WTC11 (cell line): ENCODE data around the gene SIRPB2. TPM values are rescaled to one million over a fixed set of nuclear protein-coding genes. Genes with fewer than 3 reads are reported as not detected.

Source experiments
- ATAC-seq: fragments of 200-7000 bp; cut with Tn5 transposase; 2 replicates; pipeline ENCODE4 v1.10.0; 2021; ENCODE audit warnings: mild to moderate bottlenecking, moderate library complexity
- CTCF ChIA-PET: fragments of 300-600 bp; sonication (Branson Sonifier 250); formaldehyde crosslinking; loops from one replicate; lab custom pipeline; 2021; ENCODE audit warnings: antibody characterized with exemption; lab: Charles Lee
- POLR2A ChIA-PET: fragments of 350-600 bp; sonication (Branson Sonifier 250); formaldehyde crosslinking; loops from one replicate; lab custom pipeline; 2021; ENCODE audit warnings: antibody characterized with exemption; lab: Charles Lee
- DNase-seq: peaks from one replicate; pipeline ENCODE4 v3.0.0; 2021; ENCODE audit warnings: low spot score
- H3K27ac Mint-ChIP-seq: 2 replicates; pipeline ENCODE4 v1.8.0; 2021; ENCODE audit warnings: mixed read lengths
- H3K27me3 Mint-ChIP-seq: 2 replicates; pipeline ENCODE4 v1.8.0; 2021; ENCODE audit warnings: low read depth, mild to moderate bottlenecking, moderate library complexity, mixed read lengths
- H3K36me3 Mint-ChIP-seq: 2 replicates; pipeline ENCODE4 v1.8.0; 2021; ENCODE audit warnings: mixed read lengths
- H3K4me1 Mint-ChIP-seq: 2 replicates; pipeline ENCODE4 v1.8.0; 2022; ENCODE audit warnings: mixed read lengths
- H3K4me3 Mint-ChIP-seq: 2 replicates; pipeline ENCODE4 v1.8.0; 2021; ENCODE audit warnings: mild to moderate bottlenecking, moderate library complexity, mixed read lengths
- H3K9me3 Mint-ChIP-seq: 2 replicates; pipeline ENCODE4 v1.8.0; 2021; ENCODE audit warnings: mixed read lengths
- ELF4 ChIP-seq: sonication (generic); formaldehyde crosslinking; IDR thresholded peaks from 2 replicates; pipeline ENCODE4 v1.8.1; 2022; ENCODE audit warnings: low read depth, mild to moderate bottlenecking, moderate library complexity, missing genetic modification reagents
- EMX1 ChIP-seq: fragments of 250-450 bp; sonication (Bioruptor Pico); IDR thresholded peaks from 2 replicates; pipeline ENCODE4 v1.8.0; 2021; ENCODE audit warnings: mild to moderate bottlenecking
- ETV6 ChIP-seq: sonication (generic); formaldehyde crosslinking; IDR thresholded peaks from 2 replicates; pipeline ENCODE4 v1.8.1; 2022; ENCODE audit warnings: mild to moderate bottlenecking, missing genetic modification reagents
- FOXJ3 ChIP-seq: sonication (generic); formaldehyde crosslinking; IDR thresholded peaks from 2 replicates; pipeline ENCODE4 v1.9.0; 2021; ENCODE audit warnings: missing genetic modification reagents, mild to moderate bottlenecking, borderline replicate concordance
- HMGXB4 ChIP-seq: sonication (generic); formaldehyde crosslinking; IDR thresholded peaks from 2 replicates; pipeline ENCODE4 v1.8.1; 2023; ENCODE audit warnings: mild to moderate bottlenecking, moderate library complexity, missing genetic modification reagents
- IRF2 ChIP-seq: sonication (generic); formaldehyde crosslinking; IDR thresholded peaks from 2 replicates; pipeline ENCODE4 v1.8.0; 2022; ENCODE audit warnings: low read depth, missing genetic modification reagents, borderline replicate concordance
- KAT7 ChIP-seq: sonication (generic); formaldehyde crosslinking; IDR thresholded peaks from 2 replicates; pipeline ENCODE4 v1.8.1; 2023; ENCODE audit warnings: missing genetic modification reagents, mild to moderate bottlenecking, borderline replicate concordance
- NFE2L1 ChIP-seq: sonication (generic); formaldehyde crosslinking; IDR thresholded peaks from 2 replicates; pipeline ENCODE4 v1.8.1; 2023; ENCODE audit warnings: missing genetic modification reagents
- NFYB ChIP-seq: sonication (generic); formaldehyde crosslinking; conservative IDR thresholded peaks from 2 replicates; pipeline ENCODE4 v1.8.0; 2022; ENCODE audit warnings: low read depth, missing genetic modification reagents
- PREB ChIP-seq: sonication (generic); formaldehyde crosslinking; IDR thresholded peaks from 2 replicates; pipeline ENCODE4 v1.8.1; 2022; ENCODE audit warnings: mild to moderate bottlenecking, missing genetic modification reagents, moderate library complexity, borderline replicate concordance
- TP53 ChIP-seq: sonication (generic); formaldehyde crosslinking; IDR thresholded peaks from 2 replicates; pipeline ENCODE4 v1.8.1; 2023; ENCODE audit warnings: mild to moderate bottlenecking, missing genetic modification reagents
- ZBTB43 ChIP-seq: sonication (generic); formaldehyde crosslinking; IDR thresholded peaks from 2 replicates; pipeline ENCODE4 v1.8.1; 2023; ENCODE audit warnings: mild to moderate bottlenecking, missing genetic modification reagents
- ZNF396 ChIP-seq: fragments of 250-450 bp; sonication (Bioruptor Pico); IDR thresholded peaks from 2 replicates; pipeline ENCODE4 v1.8.0; 2021; ENCODE audit warnings: mild to moderate bottlenecking, moderate library complexity, borderline replicate concordance
- ZNF423 ChIP-seq: fragments of 250-450 bp; sonication (Bioruptor Pico); IDR thresholded peaks from 2 replicates; pipeline ENCODE4 v2.1.2; 2022; ENCODE audit warnings: mild to moderate bottlenecking, moderate library complexity
- ZNF512 ChIP-seq: sonication (generic); formaldehyde crosslinking; IDR thresholded peaks from 2 replicates; pipeline ENCODE4 v1.8.1; 2022; ENCODE audit warnings: missing genetic modification reagents, borderline replicate concordance
- total RNA-seq: library from RNA; stranded (reverse); gene quantifications from 3 replicates; pipeline ENCODE4 v1.2.3, GENCODE V29; 2021
- TF ChIP-seq, protein P1 (sequence below): sonication (generic); formaldehyde crosslinking; IDR thresholded peaks from 2 replicates; pipeline ENCODE4 v1.8.1; 2023; ENCODE audit warnings: mild to moderate bottlenecking, missing genetic modification reagents
- TF ChIP-seq, protein P2 (sequence below): sonication (generic); formaldehyde crosslinking; IDR thresholded peaks from 2 replicates; pipeline ENCODE4 v1.8.0; 2023; ENCODE audit warnings: mild to moderate bottlenecking, missing genetic modification reagents
- TF ChIP-seq, protein P3 (sequence below): sonication (generic); formaldehyde crosslinking; IDR thresholded peaks from 2 replicates; pipeline ENCODE4 v1.8.0; 2023; ENCODE audit warnings: missing genetic modification reagents, mild to moderate bottlenecking, borderline replicate concordance

Gene SIRPB2
- total RNA-seq, 1 experiment from 2014 or later = not detected

DNA sequence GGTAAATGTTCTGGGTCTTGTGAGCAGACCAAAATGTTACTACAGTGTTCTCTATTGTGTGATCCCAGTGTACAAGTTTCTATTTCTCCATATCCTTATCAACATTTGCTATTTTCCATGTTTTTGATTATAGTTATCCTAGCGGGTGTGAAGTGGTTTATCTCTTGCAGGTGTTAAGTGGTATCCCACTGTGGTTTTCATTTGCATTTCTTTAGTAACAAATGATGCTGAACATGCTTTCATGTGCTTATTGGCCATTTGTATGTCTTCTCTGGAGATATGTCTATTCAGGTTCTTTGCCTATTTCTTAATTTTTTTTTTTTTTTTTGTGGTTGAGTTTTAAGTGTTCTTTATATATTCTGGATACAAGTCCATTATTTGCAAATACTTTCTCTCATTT lies 60.1 kb downstream of the SIRPB2 start:
- ATAC-seq (no peak), DNase-seq (no peak)
- TF ChIP-seq FOXJ3 (CRISPR knock-in tag) = no peak
- no peak for TF ChIP-seq NFYB (CRISPR knock-in tag)
- no peak for TF ChIP-seq ZNF423 (CRISPR knock-in tag)
- TF ChIP-seq PREB (CRISPR knock-in tag) = no peak
- TF ChIP-seq ZNF512 (CRISPR knock-in tag) = no peak
- TF ChIP-seq TP53 (CRISPR knock-in tag) = no peak
- no peak for TF ChIP-seq ZBTB43
- no peak for TF ChIP-seq ZNF396 (CRISPR knock-in tag)
- no peak for TF ChIP-seq IRF2
- TF ChIP-seq KAT7 (CRISPR knock-in tag) = no peak
- TF ChIP-seq NFE2L1 (CRISPR knock-in tag) = no peak
- TF ChIP-seq HMGXB4 = no peak
- TF ChIP-seq, protein P1, sequence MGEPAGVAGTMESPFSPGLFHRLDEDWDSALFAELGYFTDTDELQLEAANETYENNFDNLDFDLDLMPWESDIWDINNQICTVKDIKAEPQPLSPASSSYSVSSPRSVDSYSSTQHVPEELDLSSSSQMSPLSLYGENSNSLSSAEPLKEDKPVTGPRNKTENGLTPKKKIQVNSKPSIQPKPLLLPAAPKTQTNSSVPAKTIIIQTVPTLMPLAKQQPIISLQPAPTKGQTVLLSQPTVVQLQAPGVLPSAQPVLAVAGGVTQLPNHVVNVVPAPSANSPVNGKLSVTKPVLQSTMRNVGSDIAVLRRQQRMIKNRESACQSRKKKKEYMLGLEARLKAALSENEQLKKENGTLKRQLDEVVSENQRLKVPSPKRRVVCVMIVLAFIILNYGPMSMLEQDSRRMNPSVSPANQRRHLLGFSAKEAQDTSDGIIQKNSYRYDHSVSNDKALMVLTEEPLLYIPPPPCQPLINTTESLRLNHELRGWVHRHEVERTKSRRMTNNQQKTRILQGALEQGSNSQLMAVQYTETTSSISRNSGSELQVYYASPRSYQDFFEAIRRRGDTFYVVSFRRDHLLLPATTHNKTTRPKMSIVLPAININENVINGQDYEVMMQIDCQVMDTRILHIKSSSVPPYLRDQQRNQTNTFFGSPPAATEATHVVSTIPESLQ (CRISPR knock-in tag) = no peak
- TF ChIP-seq ELF4 (CRISPR knock-in tag) = no peak
- TF ChIP-seq, protein P2, sequence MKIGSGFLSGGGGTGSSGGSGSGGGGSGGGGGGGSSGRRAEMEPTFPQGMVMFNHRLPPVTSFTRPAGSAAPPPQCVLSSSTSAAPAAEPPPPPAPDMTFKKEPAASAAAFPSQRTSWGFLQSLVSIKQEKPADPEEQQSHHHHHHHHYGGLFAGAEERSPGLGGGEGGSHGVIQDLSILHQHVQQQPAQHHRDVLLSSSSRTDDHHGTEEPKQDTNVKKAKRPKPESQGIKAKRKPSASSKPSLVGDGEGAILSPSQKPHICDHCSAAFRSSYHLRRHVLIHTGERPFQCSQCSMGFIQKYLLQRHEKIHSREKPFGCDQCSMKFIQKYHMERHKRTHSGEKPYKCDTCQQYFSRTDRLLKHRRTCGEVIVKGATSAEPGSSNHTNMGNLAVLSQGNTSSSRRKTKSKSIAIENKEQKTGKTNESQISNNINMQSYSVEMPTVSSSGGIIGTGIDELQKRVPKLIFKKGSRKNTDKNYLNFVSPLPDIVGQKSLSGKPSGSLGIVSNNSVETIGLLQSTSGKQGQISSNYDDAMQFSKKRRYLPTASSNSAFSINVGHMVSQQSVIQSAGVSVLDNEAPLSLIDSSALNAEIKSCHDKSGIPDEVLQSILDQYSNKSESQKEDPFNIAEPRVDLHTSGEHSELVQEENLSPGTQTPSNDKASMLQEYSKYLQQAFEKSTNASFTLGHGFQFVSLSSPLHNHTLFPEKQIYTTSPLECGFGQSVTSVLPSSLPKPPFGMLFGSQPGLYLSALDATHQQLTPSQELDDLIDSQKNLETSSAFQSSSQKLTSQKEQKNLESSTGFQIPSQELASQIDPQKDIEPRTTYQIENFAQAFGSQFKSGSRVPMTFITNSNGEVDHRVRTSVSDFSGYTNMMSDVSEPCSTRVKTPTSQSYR (CRISPR knock-in tag) = no peak
- no peak for TF ChIP-seq ETV6 (CRISPR knock-in tag)
- TF ChIP-seq EMX1 (CRISPR knock-in tag) = no peak
- TF ChIP-seq, protein P3, sequence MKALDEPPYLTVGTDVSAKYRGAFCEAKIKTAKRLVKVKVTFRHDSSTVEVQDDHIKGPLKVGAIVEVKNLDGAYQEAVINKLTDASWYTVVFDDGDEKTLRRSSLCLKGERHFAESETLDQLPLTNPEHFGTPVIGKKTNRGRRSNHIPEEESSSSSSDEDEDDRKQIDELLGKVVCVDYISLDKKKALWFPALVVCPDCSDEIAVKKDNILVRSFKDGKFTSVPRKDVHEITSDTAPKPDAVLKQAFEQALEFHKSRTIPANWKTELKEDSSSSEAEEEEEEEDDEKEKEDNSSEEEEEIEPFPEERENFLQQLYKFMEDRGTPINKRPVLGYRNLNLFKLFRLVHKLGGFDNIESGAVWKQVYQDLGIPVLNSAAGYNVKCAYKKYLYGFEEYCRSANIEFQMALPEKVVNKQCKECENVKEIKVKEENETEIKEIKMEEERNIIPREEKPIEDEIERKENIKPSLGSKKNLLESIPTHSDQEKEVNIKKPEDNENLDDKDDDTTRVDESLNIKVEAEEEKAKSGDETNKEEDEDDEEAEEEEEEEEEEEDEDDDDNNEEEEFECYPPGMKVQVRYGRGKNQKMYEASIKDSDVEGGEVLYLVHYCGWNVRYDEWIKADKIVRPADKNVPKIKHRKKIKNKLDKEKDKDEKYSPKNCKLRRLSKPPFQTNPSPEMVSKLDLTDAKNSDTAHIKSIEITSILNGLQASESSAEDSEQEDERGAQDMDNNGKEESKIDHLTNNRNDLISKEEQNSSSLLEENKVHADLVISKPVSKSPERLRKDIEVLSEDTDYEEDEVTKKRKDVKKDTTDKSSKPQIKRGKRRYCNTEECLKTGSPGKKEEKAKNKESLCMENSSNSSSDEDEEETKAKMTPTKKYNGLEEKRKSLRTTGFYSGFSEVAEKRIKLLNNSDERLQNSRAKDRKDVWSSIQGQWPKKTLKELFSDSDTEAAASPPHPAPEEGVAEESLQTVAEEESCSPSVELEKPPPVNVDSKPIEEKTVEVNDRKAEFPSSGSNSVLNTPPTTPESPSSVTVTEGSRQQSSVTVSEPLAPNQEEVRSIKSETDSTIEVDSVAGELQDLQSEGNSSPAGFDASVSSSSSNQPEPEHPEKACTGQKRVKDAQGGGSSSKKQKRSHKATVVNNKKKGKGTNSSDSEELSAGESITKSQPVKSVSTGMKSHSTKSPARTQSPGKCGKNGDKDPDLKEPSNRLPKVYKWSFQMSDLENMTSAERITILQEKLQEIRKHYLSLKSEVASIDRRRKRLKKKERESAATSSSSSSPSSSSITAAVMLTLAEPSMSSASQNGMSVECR = no peak
- H3K36me3 Mint-ChIP-seq = peaks cover 32% of the 10 kb centered on the region
- ChIA-PET CTCF (no interaction called here), POLR2A (interaction anchor here (0.9 kb wide), 1 partner anchor 148 kb away, joined by 4 read pairs; no protein-coding TSS in a partner anchor)
- no peak overlapping the region for H3K4me3 Mint-ChIP-seq
- no peak overlapping the region for H3K27ac Mint-ChIP-seq
- H3K9me3 Mint-ChIP-seq = peaks cover 40% of the 10 kb centered on the region
- peaks cover 59% of the 10 kb centered on the region for H3K4me1 Mint-ChIP-seq
- no peaks in the 10 kb centered on the region for H3K27me3 Mint-ChIP-seq
